GM20431 (cell line): ENCODE data around the gene HYOU1.
"Not testable (repeated sequence)": the region's sequence is repeated elsewhere in the genome, so short reads cannot be mapped to it uniquely, and the experiment has no call there.

Experiments
- in situ Hi-C: fragments of 300-500 bp; cut with MseI, MboI; formaldehyde crosslinking; loops from one replicate; pipeline ENCODE4 v1.15.0; 2020; ENCODE audit warnings: low sequenced_read_pairs; ENCODE audit not compliant: unreplicated experiment

Gene HYOU1

GRCh38 chr11:119057000-119057769, at the start of gene HYOU1:
TSS of gene HYOU1 (minus strand) at chr11:119057205. CDS start at chr11:119056160, 1,045 bp downstream.
- in situ Hi-C loops: no loop called here

GRCh38 chr11:119103793-119104192, 46.8 kb upstream of the HYOU1 start:
- in situ Hi-C loops: no loop called here

- in situ Hi-C loops: not testable (repeated sequence)
Measured at GRCh38 chr11:119103161-119103664, 46.2 kb upstream of the HYOU1 start.

GRCh38 chr11:119101759-119102423, 44.9 kb upstream of the HYOU1 start, which contains the start of gene DPAGT1:
TSS of gene DPAGT1 (minus strand) at chr11:119101853. CDS start at chr11:119101655, 198 bp downstream.
- in situ Hi-C loops: no loop called here

GRCh38 chr11:119100994-119101758, 44.2 kb upstream of the HYOU1 start:
- in situ Hi-C loops: no loop called here

- in situ Hi-C loops: no loop called here
Measured at GRCh38 chr11:119100246-119100970, 43.4 kb upstream of the HYOU1 start.

GRCh38 chr11:119099711-119100110, 42.7 kb upstream of the HYOU1 start:
- in situ Hi-C loops: no loop called here

- in situ Hi-C loops: no loop called here
Measured at GRCh38 chr11:119095066-119095880, 38.3 kb upstream of the HYOU1 start.

- in situ Hi-C loops: no loop called here
Measured at GRCh38 chr11:119094816-119095065, 37.7 kb upstream of the HYOU1 start.

- in situ Hi-C loops: no loop called here
Measured at GRCh38 chr11:119093942-119094815, 37.2 kb upstream of the HYOU1 start.

- in situ Hi-C loops: no loop called here
Measured at GRCh38 chr11:119092880-119093842, 36.2 kb upstream of the HYOU1 start.

- in situ Hi-C loops: no loop called here
Measured at GRCh38 chr11:119091966-119092879, 35.2 kb upstream of the HYOU1 start.

GRCh38 chr11:119091178-119091577, 34.2 kb upstream of the HYOU1 start:
- in situ Hi-C loops: no loop called here

GRCh38 chr11:119089319-119089718, 32.3 kb upstream of the HYOU1 start:
- in situ Hi-C loops: no loop called here

GRCh38 chr11:119088406-119088805, 31.4 kb upstream of the HYOU1 start:
- in situ Hi-C loops: no loop called here

GRCh38 chr11:119087747-119088241, 30.8 kb upstream of the HYOU1 start:
- in situ Hi-C loops: no loop called here
